Right ventricle myocardium inferior (tissue), 1 donor: Measurements from ENCODE around the gene CDC25B. TPM values are rescaled to one million over a fixed set of nuclear protein-coding genes. Genes with fewer than 3 reads are reported as not detected.
"Not testable (repeated sequence)": the region's sequence is repeated elsewhere in the genome, so short reads cannot be mapped to it uniquely, and the experiment has no call there.

Experiments used
- ATAC-seq: fragments of 200-7000 bp; cut with Tn5 transposase; one replicate; pipeline ENCODE4 v1.9.1; 2020; ENCODE audit warnings: mild to moderate bottlenecking, moderate library complexity
- DNase-seq: peaks from one replicate; pipeline ENCODE4 v3.0.0; 2021; ENCODE audit errors: missing footprints
- intact Hi-C: fragments of 100-400 bp; cut with DNase I; formaldehyde crosslinking; loops from one replicate; pipeline ENCODE4 v1.11.0; 2022
- total RNA-seq: library from RNA; stranded (reverse); fragmentation: NEBNext Ultra II Directional; extraction: Animal tissue kit (Norgen Biotek cat#: 25700); gene quantifications from one replicate; pipeline ENCODE4 v1.2.1, GENCODE V29; 2021
- donor health status: DM: no; HTN: yes; CAD: no; lungs with severe emphysema.

The CDC25B gene
- total RNA-seq, 1 donor from 2014 or later, result 10.1 TPM

GRCh38 chr20:3782597-3782996 is 13.5 kb upstream of the CDC25B start:
- ATAC-seq (no peak), DNase-seq (peak; percentile 6)
- intact Hi-C loops, result no loop called here

GRCh38 chr20:3783068-3783489 is 13.0 kb upstream of the CDC25B start:
- DNase-seq (peak; percentile 39), ATAC-seq (no peak)
- intact Hi-C loops, result no loop called here

DNA sequence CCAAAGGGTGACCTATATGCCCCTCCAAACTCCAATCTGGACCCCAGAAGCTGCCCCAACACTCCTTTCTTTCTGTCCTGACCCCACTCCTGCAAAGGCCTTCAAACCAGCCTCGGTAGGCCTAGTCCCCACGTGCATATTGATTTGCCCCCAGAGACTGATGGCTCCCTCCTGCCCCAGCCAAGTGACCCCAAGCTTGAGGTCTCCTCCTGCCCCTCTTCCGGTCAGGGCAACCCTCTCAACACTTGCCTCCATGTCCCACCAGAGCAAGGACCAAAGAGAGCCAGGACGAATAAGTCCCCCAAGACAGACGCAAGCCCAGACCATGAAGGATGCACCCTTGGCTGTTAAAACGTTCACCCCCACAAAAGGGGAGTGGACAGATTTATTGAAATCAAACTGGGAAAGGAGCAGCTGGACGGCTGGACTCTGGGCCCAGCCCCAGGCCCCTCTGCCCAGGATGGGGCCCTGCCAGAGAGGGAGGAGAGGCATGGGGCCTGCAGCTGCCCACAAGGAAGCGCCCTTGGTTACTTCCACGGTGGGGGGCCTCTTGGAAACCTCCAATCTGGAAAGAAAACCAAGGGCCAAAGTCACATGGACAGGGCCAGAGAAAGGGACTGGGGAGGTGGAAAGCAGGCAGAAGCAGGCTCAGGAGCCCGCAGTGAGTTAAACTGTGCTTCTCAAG is 12.5 kb upstream of the CDC25B start:
- intact Hi-C loops, result no loop called here
- DNase-seq, result peak; percentile 11
- ATAC-seq, result no peak

DNA sequence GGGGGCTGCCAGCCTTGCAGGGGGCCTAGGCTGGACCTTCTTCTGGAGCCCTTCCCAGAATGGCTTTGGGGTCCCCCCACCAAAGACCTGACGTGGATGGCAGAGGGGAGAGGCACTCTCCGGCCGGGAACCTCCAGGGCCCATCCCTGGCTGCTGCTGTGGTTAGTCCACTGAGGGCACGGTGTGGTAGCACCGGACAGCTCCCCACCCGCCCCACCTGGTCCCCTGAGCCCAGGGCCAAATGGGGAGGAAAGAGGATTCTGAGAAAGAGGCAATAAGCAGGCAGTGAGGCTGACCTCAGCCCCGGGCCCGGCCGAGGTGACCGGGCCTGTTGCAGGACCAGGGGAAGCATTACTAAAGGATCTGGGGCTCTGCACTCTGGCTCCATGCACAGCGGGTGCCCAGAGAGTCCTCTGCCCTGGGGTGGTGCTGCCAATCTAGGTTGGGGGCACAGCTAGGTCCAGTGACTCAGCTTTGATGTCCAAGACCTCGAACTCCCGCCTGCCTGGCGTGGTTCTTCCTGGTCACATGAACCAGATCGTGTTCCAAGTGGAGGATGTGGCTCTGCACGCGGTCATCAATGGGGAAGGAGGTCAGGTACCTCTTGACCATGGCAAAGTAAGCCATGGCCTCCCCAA is 11.8 kb upstream of the CDC25B start:
- intact Hi-C loops, result no loop called here
- DNase-seq (peak; percentile 64), ATAC-seq (no peak)

GRCh38 chr20:3784863-3785239 is 11.3 kb upstream of the CDC25B start:
- intact Hi-C loops, result no loop called here
- peak; percentile 14 for DNase-seq
- ATAC-seq, result no peak

DNA sequence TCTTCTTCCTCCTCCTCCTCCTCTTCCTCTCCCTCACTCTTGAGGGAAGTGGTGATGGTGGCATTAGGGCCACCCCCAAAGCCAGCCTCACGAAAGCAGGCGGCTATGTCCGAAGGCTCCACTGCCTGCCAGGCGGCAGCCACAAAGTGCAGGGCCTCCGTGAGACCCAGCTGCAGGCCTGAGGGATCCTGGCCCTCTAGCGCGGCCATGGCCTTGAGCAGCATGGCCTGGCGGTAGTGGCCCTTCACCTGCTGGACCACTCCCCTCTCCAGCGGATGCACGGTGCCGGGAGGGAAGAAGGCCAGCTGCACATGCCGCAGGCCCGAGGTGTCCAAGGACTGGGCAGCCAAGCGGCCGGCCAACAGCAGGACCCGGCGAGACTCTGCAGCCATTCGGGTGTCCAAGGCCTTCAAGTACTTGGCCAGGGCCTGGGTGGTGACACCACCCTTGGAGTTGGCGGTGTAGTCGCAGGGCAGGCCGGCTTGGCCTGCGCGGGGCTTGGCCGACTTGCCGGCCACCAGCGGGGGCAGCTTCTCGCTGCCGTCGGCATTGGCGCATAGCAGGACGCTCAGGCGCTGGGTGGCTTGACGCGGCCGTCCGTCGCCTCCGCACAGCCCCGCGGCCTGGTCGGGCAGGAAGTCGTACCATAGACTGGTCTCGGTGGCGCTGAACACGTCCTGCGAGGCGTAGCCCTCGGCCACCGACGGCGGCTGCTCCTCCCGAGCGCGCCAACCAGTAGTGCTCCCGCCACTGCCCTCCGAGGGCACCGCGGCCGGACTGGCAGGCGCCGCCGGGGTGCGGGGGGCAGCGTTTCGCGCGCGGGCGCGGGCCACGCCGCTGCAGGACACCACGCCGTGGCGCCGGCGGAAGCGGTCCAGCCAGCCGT is 10.6 kb upstream of the CDC25B start:
- ATAC-seq, result no peak
- intact Hi-C loops, result loop anchor here (1.0 kb wide), 2 partner anchors 35 to 62 kb away; partner anchors contain the start of gene AP5S1
- peak; percentile 69 for DNase-seq

- DNase-seq, result peak; percentile 84
- ATAC-seq, result no peak
- intact Hi-C loops, result loop anchor here (1.0 kb wide), 2 partner anchors 34 to 61 kb away; partner anchors contain the start of gene AP5S1
Observed at GRCh38 chr20:3786126-3786484, 10.0 kb upstream of the CDC25B start.

- intact Hi-C loops, result loop anchor here (1.0 kb wide), 2 partner anchors 34 to 61 kb away; partner anchors contain the start of gene AP5S1
- ATAC-seq (peak; percentile 96), DNase-seq (peak; percentile 93)
Observed at GRCh38 chr20:3786665-3787323, 9.3 kb upstream of the CDC25B start, which contains the start of gene CENPB. TSS of gene CENPB (minus strand) at chr20:3786740. CDS start at chr20:3786483, 257 bp downstream.

GRCh38 chr20:3787324-3788014 is 8.6 kb upstream of the CDC25B start:
- intact Hi-C loops, result no loop called here
- DNase-seq (peak; percentile 4), ATAC-seq (no peak)

DNA sequence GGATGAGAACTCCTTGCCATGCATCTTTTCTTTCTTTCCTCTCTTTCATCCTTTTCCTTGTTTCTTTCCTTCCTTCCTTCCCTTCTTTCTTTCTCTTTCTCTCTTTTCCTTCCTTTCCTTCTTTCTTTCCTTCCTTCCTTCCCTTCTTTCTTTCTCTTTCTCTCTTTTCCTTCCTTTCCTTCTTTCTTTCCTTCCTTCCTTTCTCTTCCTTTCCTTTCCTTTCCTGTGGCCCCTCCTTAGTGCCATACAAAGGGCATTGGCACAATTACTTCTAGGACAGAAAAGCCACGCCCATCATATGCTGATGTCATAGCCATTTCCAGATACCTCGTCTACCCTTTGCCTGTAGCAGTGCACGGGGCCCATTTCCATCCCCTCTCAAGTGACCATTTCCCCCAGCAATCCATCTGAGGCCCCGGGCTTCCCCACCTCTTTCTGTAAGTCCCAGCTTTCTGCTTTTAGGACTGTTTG is 7.4 kb upstream of the CDC25B start:
- no peak for ATAC-seq
- intact Hi-C loops, result no loop called here
- peak; percentile 17 for DNase-seq

DNA sequence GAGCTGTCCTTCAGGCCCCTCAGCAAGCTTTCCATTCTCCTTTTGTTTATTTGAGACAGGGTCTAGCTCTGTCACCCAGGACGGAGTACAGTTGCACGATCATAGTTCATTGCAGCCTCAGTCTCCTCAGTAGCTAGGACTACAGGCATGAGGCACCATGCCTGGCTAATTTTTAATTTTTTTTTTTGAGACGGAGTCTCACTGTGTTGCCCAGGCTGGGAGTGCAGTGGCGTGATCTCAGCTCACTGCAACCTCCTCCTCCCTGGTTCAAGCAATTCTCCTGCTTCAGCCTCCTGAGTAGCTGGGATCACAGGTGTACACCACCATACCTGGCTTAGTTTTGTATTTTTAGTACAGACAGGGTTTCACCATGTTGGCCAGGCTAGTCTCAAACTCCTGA is 6.9 kb upstream of the CDC25B start:
- intact Hi-C loops, ATAC-seq: not testable (repeated sequence)
- peak; percentile 4 for DNase-seq

GRCh38 chr20:3794168-3794567 is 1.9 kb upstream of the CDC25B start:
- intact Hi-C loops, result loop anchor here (2.0 kb wide), 2 partner anchors 17 to 25 kb away; no protein-coding TSS in a partner anchor
- not testable (repeated sequence) for DNase-seq

DNA sequence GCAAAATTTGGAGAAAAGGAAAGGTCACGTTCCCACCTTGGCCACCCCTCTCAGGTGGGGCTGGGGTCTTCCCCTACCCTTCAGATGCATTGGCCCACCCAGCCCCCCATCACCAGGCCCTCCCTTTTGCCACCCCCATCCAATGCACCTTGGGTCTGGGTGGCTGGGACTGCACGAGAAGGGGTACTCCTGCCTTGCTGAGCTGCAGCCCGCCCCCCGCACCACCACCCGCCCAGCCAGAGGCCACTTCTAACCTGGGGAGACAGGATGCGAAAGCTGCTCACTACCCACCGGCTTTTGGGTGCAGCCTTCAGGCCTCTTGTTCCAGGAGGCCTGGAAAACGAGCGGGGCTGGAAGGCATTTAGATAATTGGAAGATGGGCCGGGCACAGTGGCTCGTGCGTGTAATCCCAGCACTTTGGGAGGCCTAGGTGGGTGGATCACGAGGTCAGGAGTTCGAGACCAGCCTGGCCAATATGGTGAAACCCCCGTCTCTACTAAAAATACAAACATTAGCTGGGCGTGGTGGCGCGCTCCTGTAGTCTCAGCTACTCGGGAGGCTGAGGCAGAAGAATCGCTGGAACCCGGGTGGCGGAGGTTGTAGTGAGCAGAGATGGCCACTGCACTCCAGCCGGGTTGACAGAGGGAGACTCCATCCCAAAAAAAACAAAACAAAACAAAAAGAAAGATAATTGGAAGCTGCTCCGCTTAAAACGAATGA is 1.2 kb upstream of the CDC25B start:
- intact Hi-C loops, result loop anchor here (2.0 kb wide), 2 partner anchors 16 to 24 kb away; no protein-coding TSS in a partner anchor
- peak; percentile 56 for DNase-seq

More at GRCh38 chr20:3794168-3794567, 1.9 kb upstream of the CDC25B start:
- not testable (repeated sequence) for ATAC-seq

DNA sequence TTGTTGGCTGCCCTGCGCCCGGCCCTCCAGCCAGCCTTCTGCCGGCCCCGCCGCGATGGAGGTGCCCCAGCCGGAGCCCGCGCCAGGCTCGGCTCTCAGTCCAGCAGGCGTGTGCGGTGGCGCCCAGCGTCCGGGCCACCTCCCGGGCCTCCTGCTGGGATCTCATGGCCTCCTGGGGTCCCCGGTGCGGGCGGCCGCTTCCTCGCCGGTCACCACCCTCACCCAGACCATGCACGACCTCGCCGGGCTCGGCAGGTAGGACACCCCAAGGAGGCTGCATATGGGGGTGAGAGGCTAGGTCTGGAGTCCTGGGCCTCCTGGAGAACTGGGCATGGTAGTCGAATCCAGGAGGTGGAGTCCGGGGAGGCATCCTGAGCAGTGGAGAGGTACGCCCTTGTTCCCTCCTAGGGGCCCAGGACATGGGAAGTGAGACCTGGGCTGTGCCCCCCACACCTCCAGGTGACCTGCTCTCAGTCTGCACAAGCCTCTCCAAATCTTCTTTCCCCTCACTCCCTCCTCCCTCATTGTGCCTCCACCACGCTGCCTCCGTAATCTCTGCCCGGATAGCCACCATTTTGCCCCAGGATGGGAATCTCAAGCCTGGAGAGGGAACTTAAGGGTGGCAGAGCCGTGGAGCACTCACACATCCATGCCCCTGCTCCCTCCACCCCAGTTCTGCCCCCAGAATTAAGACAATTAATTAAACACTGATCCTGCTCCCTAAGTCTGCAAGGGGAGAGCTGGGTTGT is 541 bp downstream of the CDC25B start:
- DNase-seq (peak; percentile 69), ATAC-seq (no peak)
- intact Hi-C loops, result no loop called here

More for the DNA sequence above, 1.2 kb upstream of the CDC25B start:
- ATAC-seq, result no peak

DNA sequence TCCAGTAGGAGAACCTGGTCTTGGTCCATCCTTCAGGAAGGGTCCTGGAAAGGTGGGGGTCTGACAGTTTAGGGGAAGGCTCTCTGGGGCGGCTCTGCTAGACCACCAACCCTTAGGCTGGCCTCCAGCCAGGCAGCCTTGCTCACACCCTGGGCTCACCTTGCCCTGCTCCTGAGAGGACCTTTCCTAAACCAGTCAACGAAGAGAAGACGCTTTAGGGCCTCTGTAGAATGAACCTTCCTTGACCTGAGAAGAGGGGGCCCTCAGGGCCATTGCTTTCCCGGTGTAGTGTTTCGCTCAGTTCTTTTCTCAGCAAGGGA is 1.1 kb downstream of the CDC25B start:
- DNase-seq (peak; percentile 22), ATAC-seq (no peak)
- intact Hi-C loops, result no loop called here

DNA sequence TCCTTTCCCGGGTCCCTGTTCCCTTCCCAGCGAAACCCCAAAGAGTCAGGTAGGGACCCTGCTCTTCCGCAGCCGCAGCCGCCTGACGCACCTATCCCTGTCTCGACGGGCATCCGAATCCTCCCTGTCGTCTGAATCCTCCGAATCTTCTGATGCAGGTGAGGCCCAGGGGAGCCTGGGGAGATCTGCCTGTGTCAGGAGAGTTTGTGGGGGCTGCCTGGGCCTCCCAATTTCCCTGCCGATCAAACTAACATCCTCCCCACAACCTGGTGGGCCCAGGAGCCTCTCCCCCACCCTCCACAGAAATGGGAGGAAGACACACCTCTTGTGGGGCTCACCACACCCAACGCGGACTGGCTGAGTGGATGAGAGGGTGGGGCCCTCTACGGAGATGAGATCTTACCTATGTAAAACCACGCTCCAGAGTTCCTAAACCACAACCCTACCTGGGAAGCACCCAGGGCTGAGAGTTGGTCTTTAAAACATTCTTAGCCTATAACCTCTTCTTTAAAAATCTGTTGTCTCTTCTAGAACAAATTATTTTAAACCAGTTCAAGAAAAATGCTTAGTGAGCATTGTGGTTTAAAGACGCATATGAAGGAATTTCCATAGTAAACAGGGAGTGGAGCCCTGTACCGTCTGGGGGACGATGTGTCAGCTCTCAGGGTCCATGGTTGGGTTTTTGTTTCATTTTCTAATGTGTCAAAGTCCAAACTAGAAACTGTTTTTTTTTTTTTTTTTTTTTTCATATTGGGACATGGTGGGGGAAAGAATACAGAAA is 1.7 kb downstream of the CDC25B start:
- ATAC-seq (no peak), DNase-seq (peak; percentile 52)
- intact Hi-C loops, result no loop called here
